Vagina (tissue), 2 donors: Measurements from ENCODE around the gene TEAD1.

Experiments used
- CTCF ChIP-seq, 3 experiments: fragments of 450-650 bp in 2 of 3; fragments of 200-600 bp in 1 of 3; sonication (generic) in 1 of 3; IDR thresholded peaks; one replicate each; pipeline ENCODE4 v1.5.1; 2017 to 2019; ENCODE audit warnings: antibody characterized with exemption in 3 of 3, mild to moderate bottlenecking in 2 of 3, moderate library complexity in 2 of 3
- POLR2A ChIP-seq, 2 donors: fragments of 450-650 bp; IDR thresholded peaks; one replicate each; pipeline ENCODE4 v1.6.1; 2017; ENCODE audit warnings: antibody characterized with exemption in 2 of 2, mild to moderate bottlenecking in 2 of 2, moderate library complexity in 2 of 2

GRCh38 chr11:12673601-12673923, 659 bp upstream of the TEAD1 start:
- no peak for TF ChIP-seq CTCF (IDR thresholded peaks at IDR 0.05)
- no peak for TF ChIP-seq POLR2A (IDR thresholded peaks at IDR 0.05)
